ENCODE measurements around the gene PTPRD. TPM values are rescaled to one million over a fixed set of nuclear protein-coding genes. Genes with fewer than 3 reads are reported as not detected.

The PTPRD gene
- total RNA-seq, 1 experiment from 2014 or later, result 0.02 TPM

GRCh38 chr9:8371686-8372085 lies 2241.1 kb downstream of the PTPRD start:
- Histone ChIP-seq H2AFZ (ENCODE audit: low read depth, low read length, poor library complexity, severe bottlenecking) (no peak overlapping the region), H4K20me1 (ENCODE audit: insufficient read depth) (no peaks in the 10 kb centered on the region), H3K9me2 (ENCODE audit: insufficient read depth) (no peaks in the 10 kb centered on the region), H3K9ac (ENCODE audit: low read length) (no peak overlapping the region), H3K4me1 (ENCODE audit: control insufficient read depth in 1 of 2, insufficient read depth in 2 of 2, low read length in 2 of 2) (no peaks in the 10 kb centered on the region), H3K4me3 (replicated peaks in 1 of 2; ENCODE audit: low read depth in 1 of 2, low read length in 2 of 2) (no peak overlapping the region), H3K9me3 (ENCODE audit: control insufficient read depth in 1 of 2, insufficient read depth in 1 of 2, low read depth in 1 of 2, low read length in 2 of 2) (peaks cover 10 to 12% of the 10 kb centered on the region in 2 experiments; a peak in 2 of 4 replicates), H3K27me3 (ENCODE audit: insufficient read depth, low read length) (no peaks in the 10 kb centered on the region), H3K79me2 (ENCODE audit: insufficient read depth, low read length) (no peaks in the 10 kb centered on the region), H3K4me2 (ENCODE audit: low read length) (no peak overlapping the region), H3K36me3 (ENCODE audit: control insufficient read depth in 1 of 2, insufficient read depth in 2 of 2, low read length in 2 of 2) (no peaks in the 10 kb centered on the region), H3K27ac (ENCODE audit: low read depth, low read length) (no peak overlapping the region)
- ChIA-PET POLR2A (no interaction called here), RAD21 (ENCODE audit: low non-redundant PET in 1 of 2, low total read pairs in 2 of 2, uncharacterized antibody in 2 of 2, unreplicated experiment in 2 of 2) (no interaction called here), CTCF (no interaction called here)
- DNase-seq (ENCODE audit: low read depth, low spot score), result no peak
- TF ChIP-seq RAD21 (IDR thresholded peaks at IDR 0.05; ENCODE audit: low read depth) (no peak), SP1 (IDR thresholded peaks at IDR 0.05; ENCODE audit: low read depth) (no peak), ZNF274 (IDR thresholded peaks at IDR 0.05; ENCODE audit: low read depth, low read length) (no peak), CEBPB (IDR thresholded peaks at IDR 0.05; ENCODE audit: low read depth) (no peak)
- no TSS peak for BruUV-seq (replicated peaks)
- ATAC-seq, result no peak
- intact Hi-C loops (cut with micrococcal nuclease), result no loop called here

- Histone ChIP-seq H3K9ac (ENCODE audit: low read length) (no peak overlapping the region), H3K4me2 (ENCODE audit: low read length) (no peak overlapping the region), H4K20me1 (ENCODE audit: insufficient read depth) (no peaks in the 10 kb centered on the region), H3K4me1 (ENCODE audit: control insufficient read depth in 1 of 2, insufficient read depth in 2 of 2, low read length in 2 of 2) (no peaks in the 10 kb centered on the region), H3K36me3 (ENCODE audit: control insufficient read depth in 1 of 2, insufficient read depth in 2 of 2, low read length in 2 of 2) (no peaks in the 10 kb centered on the region), H3K9me2 (ENCODE audit: insufficient read depth) (no peaks in the 10 kb centered on the region), H3K79me2 (ENCODE audit: insufficient read depth, low read length) (no peaks in the 10 kb centered on the region), H3K9me3 (ENCODE audit: control insufficient read depth in 1 of 2, insufficient read depth in 1 of 2, low read depth in 1 of 2, low read length in 2 of 2) (peaks cover 11 to 22% of the 10 kb centered on the region in 2 experiments; a peak in 2 of 4 replicates), H3K27ac (ENCODE audit: low read depth, low read length) (no peak overlapping the region), H2AFZ (ENCODE audit: low read depth, low read length, poor library complexity, severe bottlenecking) (no peak overlapping the region), H3K4me3 (replicated peaks in 1 of 2; ENCODE audit: low read depth in 1 of 2, low read length in 2 of 2) (no peak overlapping the region), H3K27me3 (ENCODE audit: insufficient read depth, low read length) (no peaks in the 10 kb centered on the region)
- RAD21 ChIA-PET (ENCODE audit: low non-redundant PET in 1 of 2, low total read pairs in 2 of 2, uncharacterized antibody in 2 of 2, unreplicated experiment in 2 of 2), result no interaction called here
- DNase-seq (ENCODE audit: low read depth, low spot score) (no peak), ATAC-seq (no peak)
- POLR2A ChIA-PET, result no interaction called here
- TF ChIP-seq REST (IDR thresholded peaks at IDR 0.05; ENCODE audit: low read depth), result no peak
- TF ChIP-seq SRF (IDR thresholded peaks at IDR 0.05; ENCODE audit: low read depth), result no peak
- TF ChIP-seq MAX (IDR thresholded peaks at IDR 0.05), result no peak
- no peak for TF ChIP-seq YY1 (IDR thresholded peaks at IDR 0.05; ENCODE audit: extremely low read depth, insufficient replicate concordance, low read depth, low read length)
- no peak for TF ChIP-seq POLR2AphosphoS5 (IDR thresholded peaks at IDR 0.05; ENCODE audit: low read depth, low read length)
- no peak for TF ChIP-seq ATF3 (IDR thresholded peaks at IDR 0.05)
- no peak for TF ChIP-seq EZH2phosphoT487 (IDR thresholded peaks at IDR 0.05; ENCODE audit: borderline replicate concordance)
- TF ChIP-seq ZFX (IDR thresholded peaks at IDR 0.05), result no peak
- TF ChIP-seq FOSL1 (IDR thresholded peaks at IDR 0.05; ENCODE audit: low read depth), result no peak
- intact Hi-C loops (cut with micrococcal nuclease), result no loop called here
- no TSS peak for BruUV-seq (replicated peaks)
- CTCF ChIA-PET, result no interaction called here
Measured at GRCh38 chr9:8366161-8366926, 2246.5 kb downstream of the PTPRD start.
